ENCODE measurements around the gene DHRS2.
"Not testable (repeated sequence)": the region's sequence is repeated elsewhere in the genome, so short reads cannot be mapped to it uniquely, and the experiment has no call there.

DHRS2 gene

DNA sequence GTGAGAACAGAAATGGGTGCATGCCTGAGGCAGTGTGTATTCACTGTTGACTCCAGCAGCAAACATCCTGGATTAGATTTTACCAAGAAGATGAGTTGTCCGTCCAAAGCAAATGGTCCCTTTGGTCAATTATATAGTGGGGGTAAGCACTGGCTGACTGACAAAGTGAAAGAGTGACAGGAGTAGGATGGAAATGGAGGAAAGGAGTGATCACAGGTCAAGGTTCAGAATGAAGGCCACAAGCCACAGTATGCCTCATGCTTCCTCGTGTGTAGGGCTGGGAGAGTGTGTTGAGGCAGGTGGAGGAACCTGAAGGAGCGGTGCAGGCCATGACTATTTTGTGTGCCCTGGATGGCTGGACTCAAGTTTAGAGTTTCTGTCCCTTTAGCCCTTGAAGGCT, 14.3 kb downstream of the DHRS2 start:
- DNase-seq = no peak

DNA sequence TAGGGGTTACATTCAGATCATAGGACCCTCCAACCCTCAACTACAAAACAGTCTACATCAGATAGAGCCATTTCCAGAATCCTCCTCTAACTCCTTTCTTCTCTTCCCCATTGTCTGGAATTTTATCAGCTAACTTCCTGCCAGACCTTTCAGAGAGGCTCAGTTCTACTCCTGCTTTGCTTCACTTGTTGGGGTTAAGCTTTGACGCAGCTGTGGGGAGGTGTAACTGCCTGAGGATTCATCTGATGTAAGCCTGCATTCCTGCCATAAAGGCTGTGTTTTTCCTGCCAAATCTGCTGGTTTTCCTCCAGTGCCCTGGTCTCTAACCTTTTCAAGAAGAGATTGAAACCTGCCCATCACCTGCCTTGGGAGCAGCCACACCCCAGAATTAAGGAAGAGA, 16.9 kb downstream of the DHRS2 start:
- peak; percentile 5 for DNase-seq

DNA sequence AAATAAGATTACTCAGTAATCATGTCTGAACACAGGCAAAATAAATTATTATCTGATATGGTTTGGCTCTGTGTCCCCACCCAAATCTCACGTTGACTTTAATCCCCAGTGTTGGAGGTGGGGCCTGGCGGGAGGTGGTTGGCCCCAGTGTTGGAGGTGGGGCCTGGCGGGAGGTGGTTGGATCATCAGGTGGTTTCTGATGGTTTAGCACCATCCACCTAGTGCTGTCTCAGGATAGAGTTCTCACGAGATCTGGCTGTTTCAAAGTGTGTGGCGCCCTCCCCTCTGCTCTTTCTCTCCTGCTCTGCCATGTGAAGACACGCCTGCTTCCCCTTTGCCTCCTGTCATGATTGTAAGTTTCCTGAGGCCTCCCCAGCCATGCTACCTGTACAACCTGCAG, 18.1 kb downstream of the DHRS2 start:
- no peak for DNase-seq

DNA sequence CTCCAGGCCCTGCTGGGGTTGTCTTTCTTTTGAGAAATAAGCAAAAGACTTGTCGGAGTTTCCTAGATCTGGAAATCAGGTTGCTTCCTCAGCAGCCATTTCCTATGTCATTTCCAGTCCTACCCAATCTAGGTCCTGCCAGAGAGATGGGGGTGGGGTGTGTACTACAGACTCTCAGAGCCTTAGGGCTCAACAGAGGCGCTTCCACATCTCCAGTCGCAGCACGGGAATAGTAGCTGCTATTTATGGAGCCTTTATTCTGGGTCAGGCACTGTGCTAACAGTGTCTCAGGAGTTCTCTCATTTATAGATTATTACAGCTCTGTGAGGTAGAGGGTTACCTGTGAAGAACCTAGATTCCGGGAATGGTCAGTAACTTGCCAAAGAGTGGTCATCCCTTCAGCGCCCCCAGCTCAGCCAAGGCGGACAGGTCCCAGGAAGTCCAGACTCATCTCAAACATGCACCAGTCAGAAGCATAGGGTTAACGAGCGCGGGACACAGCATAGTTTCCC, 21.9 kb downstream of the DHRS2 start:
- no peak for DNase-seq

DNA sequence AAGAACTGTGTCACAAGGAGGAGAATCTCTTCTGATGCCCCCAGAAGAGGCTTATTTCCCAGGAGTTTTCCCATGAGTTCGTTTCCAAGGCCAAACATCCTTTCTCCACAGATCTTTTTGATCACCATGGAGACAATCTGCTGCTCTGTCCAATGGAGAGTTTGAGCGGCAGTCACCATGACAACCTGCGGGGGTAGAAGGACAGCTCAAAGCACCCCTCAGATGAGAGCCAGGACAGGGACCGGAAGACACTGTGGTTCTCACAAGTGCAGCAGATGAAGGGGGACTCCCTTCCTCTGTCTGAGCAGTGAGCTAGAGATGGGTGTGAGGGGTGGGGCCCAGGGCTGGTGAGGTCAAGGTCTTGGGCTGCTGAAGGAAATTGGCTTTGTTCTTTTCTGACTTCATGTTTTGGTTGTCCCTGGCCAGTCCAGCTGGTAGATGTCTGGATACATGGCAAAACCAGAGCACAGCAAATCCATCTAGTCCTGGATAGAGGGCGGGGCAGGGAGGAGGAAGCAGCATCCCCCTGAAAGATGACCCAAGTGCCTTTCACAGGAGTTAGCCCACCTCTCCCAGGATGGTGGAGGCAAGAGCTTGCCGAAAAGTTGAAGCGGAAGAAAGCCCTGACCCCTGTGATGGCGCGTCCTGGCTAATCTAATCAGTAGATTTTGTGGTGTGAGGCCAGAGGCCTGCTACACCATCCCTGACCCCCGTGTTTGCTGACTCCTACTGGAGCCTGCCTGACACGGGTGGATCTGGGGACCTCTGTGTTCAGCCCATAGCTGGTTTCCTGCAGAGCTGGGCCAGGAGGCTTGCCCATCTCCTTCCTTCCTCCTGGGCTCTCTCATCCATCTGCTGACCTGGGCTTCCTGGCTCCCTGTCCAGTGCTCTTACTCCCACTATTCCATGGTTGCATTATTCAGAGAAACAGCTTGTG, 24.4 kb downstream of the DHRS2 start:
- DNase-seq = no peak

DNA sequence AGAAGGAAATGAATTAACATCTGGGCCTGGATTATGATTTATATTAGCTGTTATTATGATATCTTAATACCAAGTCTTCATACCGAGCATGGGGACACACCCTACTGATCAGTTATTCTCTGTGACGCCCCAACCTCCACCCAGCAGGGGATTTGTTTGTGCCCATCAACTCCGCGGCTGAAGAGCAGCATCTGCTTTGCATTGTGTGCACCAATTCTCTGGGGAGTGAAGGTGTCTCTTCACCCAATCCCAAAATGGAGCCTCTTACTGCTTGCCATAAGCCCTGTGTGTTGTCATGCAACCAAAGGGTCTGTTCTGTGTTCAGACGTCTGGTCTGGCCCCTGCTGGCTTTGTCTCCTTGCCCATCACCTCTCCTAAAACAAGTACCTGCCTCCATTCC, 25.4 kb downstream of the DHRS2 start:
- DNase-seq = no peak

DNA sequence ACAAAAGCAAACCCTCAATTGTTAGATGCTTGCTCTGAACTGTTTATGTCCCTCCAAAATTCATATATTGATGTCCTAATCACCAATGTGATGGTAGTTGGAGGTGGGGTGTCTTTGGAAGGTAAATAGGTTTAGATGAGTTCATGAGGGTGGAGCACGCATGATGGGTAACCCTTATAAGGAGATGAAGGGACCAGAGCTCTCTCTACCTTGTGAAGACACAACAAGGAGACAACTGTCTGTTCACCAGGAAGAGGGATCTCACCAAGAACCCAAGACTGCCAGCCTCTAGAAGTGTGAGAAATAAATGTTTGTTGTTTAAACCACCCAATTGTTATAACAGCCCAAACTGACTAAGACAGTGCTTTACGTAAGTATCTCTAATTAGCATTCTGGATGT, 27.0 kb downstream of the DHRS2 start:
- DNase-seq = no peak

DNA sequence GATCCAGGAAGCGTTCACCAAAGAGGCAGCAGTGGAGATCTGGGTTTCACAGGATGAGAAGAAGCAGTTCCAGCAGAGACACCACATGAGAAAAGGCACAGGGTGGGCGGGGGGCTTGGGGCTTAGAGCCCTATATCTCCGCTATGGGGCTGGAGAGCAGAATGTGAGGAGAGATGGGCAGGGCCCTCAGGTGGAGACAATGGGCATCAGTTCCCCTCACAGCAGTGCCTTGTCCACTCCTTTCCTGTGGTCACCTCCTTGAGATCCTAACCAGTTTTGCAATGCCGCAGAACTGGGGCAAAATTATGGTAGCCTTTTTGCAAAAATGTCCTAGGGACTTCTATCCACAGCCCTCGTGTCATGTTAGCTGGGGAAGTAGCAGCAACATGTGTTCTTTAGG, 27.5 kb downstream of the DHRS2 start:
- DNase-seq = no peak

DNA sequence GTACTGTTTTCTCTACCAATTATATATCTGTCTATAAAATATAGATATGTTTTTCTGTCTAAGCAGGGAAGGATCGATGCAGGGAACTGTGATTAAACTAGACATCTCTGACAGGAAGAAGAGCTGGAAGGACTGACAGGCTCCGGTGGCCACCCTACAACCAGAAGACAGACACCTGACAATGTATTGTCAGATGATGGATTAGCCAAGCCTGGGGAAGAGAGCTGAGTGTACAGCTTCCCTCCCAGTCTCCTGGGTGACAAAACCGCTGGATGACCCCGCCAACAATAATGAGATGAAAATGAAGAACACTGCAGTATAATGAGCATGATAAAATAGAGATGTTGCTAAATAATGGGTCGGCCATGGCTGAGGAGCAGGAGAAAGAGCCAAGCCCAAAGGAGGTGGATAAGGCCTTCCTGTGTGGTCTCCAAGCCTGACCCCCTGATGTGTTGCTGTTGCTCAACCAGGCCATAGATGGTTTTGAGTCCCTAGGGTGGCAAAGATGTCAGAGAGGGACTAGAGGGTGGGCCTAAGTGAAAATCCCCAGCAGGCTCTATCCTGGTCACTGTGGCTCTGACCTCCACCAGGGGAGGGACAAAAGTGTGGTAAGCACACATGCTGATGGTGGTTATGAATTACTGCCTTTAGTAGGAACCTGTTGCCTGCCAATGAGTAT, 28.2 kb downstream of the DHRS2 start:
- no peak for DNase-seq

DNA sequence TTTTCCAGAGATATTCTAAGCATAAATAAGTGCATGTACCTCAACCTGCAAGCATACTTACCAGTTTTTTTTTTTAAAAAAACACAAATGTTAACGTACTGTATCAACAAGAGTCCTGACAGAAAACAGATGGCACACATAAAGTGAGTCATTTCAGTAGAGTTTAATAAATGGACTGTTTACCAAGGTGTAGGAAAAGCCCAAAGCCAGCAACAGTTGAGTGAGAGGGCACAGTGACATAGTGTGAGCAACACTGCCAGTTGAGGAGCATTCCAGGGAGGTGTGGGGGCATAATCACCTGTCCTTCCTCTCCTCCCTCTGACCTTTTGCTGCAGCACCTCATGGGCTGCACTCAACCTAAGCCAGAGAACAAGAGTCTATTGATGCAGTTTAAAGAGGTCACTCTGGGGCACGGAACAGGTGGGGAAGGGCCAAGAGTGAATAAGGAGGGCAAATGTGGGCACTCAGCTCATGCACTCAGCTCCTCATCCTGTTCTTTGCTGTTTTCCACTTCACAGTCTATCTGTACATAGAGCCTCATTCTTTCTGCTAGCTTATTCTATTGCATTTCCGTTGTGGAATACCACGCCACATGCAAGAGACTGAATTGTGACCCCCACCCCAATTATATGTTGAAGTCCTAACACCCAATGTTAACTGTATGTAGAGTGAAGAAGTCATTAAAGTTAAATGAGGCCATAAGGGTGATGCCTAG, 29.3 kb downstream of the DHRS2 start:
- DNase-seq = no peak

DNA sequence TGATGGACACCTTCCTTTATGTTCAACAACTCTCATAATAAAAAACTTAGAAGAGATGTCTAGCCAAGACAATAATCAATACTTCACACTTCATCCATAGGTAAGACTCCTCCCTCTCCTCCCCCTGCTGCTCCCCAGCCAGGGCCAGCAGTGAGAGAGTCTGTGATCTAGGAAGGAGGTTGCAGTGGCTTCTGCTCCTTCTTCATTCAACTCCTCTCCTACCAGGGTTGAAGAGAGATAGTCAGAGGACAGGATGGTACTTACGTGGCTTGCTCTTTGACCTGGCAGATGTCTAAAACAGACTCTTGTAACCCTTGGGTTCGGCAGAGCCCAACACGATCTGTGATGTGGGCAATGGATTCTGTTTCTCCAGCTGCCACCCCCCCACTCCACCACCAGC, 31.0 kb downstream of the DHRS2 start:
- DNase-seq = no peak

DNA sequence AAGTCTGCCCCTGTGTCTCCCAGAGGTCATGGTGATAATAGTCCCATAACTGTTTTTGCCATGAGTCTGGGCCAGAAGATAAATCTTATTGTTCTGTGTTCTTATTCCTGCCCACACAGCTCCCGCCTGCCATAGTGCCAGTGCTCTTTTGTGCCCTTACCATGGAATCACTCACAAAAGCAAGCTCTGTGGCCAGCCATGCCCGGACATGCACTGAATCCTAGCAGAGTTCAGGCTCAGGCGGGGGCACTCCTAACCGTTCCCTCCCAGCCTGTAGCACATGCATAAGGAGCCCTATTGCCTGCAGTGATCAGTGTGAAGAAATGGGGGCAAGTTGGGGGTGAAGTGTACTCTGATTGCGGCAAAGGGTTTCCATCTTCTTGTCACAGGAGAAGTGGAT, 33.3 kb downstream of the DHRS2 start:
- no peak for DNase-seq

DNA sequence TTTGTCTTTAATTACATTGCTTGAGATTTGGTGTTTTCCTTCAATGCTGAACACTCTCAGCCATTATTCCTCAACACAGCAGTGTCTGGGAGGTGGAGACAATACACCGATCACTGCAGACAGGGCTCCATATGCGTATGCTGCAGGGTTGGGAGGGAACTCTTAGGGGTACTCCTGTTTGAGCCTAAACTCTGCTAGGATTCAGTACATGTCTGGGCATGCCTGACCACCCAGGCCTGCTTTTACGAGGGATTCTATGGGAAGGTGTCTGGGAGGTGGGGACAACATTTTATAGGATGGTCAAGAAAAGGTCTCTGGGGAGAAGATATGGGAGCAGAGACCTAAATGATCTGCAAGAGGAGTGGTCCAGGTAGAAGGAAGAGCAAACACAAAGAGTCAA, 34.3 kb downstream of the DHRS2 start:
- no peak for DNase-seq

DNA sequence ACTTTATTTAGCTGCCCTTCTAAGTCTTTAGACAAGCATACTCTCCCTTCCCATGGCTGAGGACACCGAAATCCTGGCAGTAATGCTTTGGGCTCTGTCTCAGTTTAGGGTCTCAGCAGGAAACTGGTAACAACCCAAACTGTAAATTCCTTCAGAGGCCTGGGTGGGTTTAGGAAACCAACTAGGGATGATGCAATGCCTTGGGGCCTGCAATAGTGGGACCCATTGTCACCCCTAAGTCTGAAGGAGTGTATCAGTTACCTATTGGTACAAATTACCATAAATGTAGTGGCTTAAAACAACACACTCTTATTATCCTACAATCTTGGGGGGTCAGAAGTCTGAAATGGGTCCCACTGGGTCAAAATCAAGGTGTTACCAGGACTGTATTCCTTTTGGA, 36.0 kb downstream of the DHRS2 start:
- no peak for DNase-seq

DNA sequence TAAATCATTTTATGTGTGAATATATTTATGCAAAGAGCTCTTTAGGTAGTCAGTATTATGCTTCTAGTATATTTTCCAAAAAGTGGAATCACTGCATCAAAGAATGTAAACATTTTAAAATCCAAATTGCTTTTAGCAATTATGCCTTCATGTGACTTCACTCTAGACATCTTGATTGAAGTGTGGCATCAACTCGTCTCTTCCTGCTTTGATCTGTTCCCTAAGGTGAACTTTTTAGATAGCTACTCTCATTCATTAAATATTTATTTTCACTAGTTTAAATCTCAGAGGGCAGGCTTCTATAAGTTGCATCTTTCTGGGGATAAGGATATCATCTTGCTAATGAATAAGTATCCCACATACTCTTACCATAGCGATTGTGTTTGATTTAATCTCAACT, 39.2 kb downstream of the DHRS2 start:
- no peak for DNase-seq

DNA sequence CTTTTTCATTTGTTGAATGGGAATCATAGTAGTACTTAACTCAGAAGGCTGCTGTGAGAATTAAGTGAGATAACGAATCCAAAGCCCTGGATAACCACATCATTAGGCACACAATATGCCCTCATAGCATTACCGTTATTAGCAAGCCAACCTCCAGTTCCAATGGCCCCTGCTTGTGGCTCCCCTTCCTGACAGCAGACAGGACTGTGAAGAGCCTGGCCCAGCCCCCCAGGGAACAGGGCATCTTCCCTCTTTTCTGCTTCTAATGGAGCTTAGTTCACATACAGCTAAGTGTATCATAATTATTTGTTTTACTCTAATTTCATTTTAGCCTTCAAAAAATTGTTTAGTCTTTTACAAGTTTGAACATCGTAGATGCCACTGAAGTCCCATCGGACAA, 39.7 kb downstream of the DHRS2 start:
- no peak for DNase-seq

DNA sequence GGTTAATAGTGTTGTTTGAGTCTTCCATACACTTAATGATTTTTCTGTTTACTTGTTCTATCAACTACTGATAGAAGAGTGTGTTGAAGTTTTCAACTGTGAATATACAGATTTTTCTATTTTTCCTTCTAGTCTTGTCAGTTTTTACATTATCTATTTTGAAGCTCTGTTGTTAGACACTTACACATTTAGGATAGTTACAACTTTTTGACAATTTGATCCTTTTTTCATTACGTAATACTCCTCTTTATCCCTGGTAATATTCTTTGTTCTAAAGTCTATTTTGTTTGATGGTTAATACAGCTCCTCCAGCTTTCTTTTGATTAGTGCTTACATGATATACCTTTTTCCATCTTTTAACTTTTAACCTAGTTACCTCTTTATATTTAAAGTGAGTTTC, 45.2 kb downstream of the DHRS2 start:
- DNase-seq = no peak

DNA sequence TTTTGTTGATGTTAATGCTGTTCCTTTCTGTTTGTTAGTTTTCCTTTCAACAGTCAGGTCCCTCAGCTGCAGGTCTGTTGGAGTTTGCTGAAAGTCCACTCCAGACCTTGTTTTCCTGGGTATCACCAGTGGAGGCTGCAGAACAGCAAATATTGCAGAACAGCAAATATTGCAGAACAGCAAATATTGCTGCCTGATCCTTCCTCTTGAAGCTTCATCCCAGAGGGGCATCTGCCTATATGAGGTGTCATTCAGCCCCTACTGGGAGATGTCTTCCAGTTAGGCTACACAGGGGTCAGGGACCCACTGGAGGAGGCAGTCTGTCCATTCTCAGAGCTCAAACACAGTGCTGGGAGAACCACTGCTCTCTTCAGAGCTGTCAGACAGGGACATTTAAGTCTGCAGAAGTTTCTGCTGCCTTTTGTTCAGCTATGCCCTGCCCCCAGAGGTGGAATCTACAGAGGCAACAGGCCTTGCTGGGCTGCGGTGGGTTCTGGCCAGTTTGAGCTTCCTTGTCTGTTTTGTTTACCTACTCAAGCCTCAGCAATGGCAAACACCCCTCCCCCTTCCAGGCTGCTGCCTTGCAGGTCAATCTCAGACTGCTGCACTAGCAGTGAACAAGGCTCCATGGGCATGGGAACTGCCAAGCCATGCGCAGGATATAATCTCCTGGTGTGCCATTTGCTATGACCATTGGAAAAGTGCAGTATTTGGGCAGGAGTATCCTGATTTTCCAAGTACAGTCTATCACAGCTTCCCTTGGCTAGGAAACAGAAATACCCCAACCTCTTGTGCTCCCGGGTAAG, 53.7 kb downstream of the DHRS2 start:
- DNase-seq = not testable (repeated sequence)

DNA sequence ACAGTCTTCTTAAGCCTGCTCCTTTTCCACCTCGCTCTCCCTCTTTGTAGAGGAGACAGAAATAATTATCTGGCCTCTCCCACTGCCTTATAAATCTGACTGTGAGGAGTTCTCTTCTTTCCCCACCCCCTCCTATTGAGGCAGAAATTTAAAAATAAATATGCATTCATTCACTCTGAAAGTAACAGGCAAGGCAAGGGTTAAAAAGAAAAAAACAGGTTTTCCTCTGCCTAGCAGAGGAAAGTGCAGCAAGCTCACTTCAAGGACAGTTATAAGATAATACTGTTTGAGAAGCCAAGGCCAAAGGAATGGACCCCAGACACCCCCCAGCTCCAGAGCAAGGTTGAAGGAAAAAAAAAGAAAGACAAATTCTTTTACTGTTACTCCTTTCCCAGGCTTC, 56.3 kb downstream of the DHRS2 start:
- DNase-seq = no peak

DNA sequence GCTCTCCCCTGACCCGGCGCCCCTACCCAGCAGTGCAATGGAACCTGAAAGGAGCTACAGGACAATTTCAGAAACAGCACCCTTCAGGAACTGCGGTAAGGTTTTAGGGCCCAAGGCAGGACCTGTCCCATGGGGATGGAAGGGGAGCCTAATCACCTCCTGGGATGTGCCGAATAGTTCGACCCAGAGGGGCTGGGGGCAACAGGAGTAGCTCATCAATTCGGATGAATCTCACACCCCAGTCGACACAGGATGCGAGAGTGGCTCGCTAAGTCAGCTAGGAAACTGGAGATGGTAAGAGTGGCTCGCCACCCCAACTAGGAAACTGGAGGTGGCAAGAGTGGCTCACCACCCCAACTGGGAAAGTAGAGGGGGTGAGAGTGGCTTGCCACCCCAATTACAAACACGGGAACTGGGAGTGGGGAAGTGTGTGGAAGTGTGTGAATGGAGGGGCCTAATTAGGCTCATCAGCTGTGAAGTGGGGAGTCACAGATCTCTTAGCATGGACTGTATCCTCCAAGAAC, 57.1 kb downstream of the DHRS2 start:
- DNase-seq = no peak

DNA sequence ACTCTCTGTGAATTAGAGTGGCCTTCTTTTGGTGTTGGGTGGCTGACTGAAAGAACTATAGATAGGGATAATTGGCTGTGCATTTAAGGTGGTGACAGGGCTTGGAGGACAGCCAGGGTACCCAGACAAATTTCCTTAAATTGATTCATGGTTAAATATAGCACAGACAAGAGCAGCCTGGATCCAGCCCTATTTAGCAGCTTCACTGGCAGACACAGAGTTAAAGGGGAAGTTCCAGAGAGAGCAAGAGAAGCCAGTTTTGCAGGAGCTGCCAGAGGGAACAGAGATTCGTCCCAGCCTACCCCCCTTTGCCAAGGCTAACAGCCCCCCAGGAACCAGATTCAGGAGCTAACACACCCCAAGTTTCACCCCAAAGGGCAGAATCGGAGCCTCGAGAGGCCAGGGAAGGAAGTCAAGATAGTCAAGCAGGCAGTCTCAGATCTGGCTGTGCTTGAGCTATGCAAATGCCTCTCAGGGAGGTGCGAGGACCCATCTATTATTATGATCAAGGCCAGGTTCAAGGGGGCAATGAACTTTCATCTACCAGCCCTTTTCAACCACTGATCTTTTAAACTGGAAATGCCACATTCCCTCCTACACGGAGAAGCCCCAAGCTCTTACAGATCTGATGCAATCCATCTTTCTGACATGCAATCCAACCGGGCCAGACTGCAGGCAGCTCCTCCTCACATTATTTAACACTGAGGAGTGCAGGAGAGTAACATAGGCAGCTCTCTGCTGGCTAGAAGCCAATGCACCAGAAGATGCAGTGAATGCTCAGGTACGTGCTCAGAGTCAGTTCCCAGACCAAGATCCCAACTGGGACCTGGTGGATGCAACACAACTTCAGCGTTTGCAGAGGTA, 58.2 kb downstream of the DHRS2 start:
- peak; percentile 88 for DNase-seq

Data from fibroblast of skin of right quadriceps (primary cell).